Activated CD8-positive, alpha-beta memory T cell treated with anti-CD3 and anti-CD28 coated beads for 48 hours (primary cell): Measurements from ENCODE around the gene ANKRD29.
"Not testable (repeated sequence)": the region's sequence is repeated elsewhere in the genome, so short reads cannot be mapped to it uniquely, and the experiment has no call there.

Experiments used
- DNase-seq, 3 experiments: peaks; one replicate each; pipeline ENCODE4 v3.0.0-alpha.2; 2020; ENCODE audit warnings: low read depth in 2 of 3, low spot score in 2 of 3

The ANKRD29 gene

GRCh38 chr18:23584019-23584983 is 78.4 kb downstream of the ANKRD29 start:
- DNase-seq: no peak

GRCh38 chr18:23583071-23583865 is 79.4 kb downstream of the ANKRD29 start:
- no peak for DNase-seq

GRCh38 chr18:23580677-23581367 is 81.9 kb downstream of the ANKRD29 start:
- DNase-seq: no peak

GRCh38 chr18:23578891-23579653 is 83.6 kb downstream of the ANKRD29 start:
- DNase-seq: no peak

GRCh38 chr18:23578067-23578701 is 84.5 kb downstream of the ANKRD29 start:
- DNase-seq: no peak

- not testable (repeated sequence) for DNase-seq
Observed at GRCh38 chr18:23577521-23577920, 85.2 kb downstream of the ANKRD29 start.

- no peak for DNase-seq
Observed at GRCh38 chr18:23575309-23575651, 87.4 kb downstream of the ANKRD29 start.

- DNase-seq: no peak
Observed at GRCh38 chr18:23574611-23575308, 88.0 kb downstream of the ANKRD29 start.

- DNase-seq: no peak
Observed at GRCh38 chr18:23573626-23574431, 88.9 kb downstream of the ANKRD29 start.

GRCh38 chr18:23573020-23573419 is 89.7 kb downstream of the ANKRD29 start:
- no peak for DNase-seq

- no peak for DNase-seq
Observed at GRCh38 chr18:23572570-23572969, 90.1 kb downstream of the ANKRD29 start.

- no peak for DNase-seq
Observed at GRCh38 chr18:23572012-23572411, 90.7 kb downstream of the ANKRD29 start.

GRCh38 chr18:23570912-23571504 is 91.7 kb downstream of the ANKRD29 start:
- no peak for DNase-seq

- DNase-seq: no peak
Observed at GRCh38 chr18:23569299-23570063, 93.2 kb downstream of the ANKRD29 start.

GRCh38 chr18:23568281-23569138 is 94.2 kb downstream of the ANKRD29 start:
- DNase-seq: no peak

- DNase-seq: no peak
Observed at GRCh38 chr18:23567671-23568070, 95.0 kb downstream of the ANKRD29 start.
